ENCODE data around the gene IBTK. TPM values are rescaled to one million over a fixed set of nuclear protein-coding genes. Genes with fewer than 3 reads are reported as not detected.
"Not testable (repeated sequence)": the region's sequence is repeated elsewhere in the genome, so short reads cannot be mapped to it uniquely, and the experiment has no call there.

The IBTK gene
- total and polyA plus RNA-seq, 2 experiments from 2014 or later: 17.3 to 60.3 TPM

DNA sequence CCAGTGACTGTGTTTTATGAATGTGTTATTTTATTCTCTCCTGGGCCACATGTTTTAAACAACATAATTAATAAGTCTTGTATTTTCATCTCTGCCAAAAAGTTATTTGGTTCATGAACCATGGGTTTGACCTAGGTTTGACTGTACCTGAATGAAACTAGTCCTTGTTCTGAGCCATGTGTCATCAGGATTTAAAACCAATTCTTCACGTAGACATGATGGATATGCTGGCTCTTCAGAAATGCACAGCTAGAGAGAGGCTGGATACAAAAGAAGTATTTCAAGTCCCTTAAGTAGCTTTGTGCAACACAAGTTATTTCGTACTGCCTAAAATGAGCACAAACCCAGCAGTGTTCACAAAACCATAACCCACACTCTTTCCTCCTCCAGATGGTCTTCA, 116.1 kb downstream of the IBTK start:
- TF ChIP-seq EZH2 (IDR thresholded peaks at IDR 0.05; ENCODE audit: borderline replicate concordance) (no peak), EZH2phosphoT487 (IDR thresholded peaks at IDR 0.05; ENCODE audit: low read depth, severe bottlenecking, unreplicated experiment) (no peak)
- DNase-seq (ENCODE audit: low spot score): no peak
- H3K36me3 ChIP-seq (replicated peaks; ENCODE audit: insufficient read depth, low read depth): no peaks in the 10 kb centered on the region
- no peak overlapping the region for H3K4me3 ChIP-seq
- no peaks in the 10 kb centered on the region for H3K4me1 ChIP-seq (ENCODE audit: insufficient read depth)
- H3K4me2 ChIP-seq: no peak overlapping the region
- no peaks in the 10 kb centered on the region for H4K20me1 ChIP-seq (ENCODE audit: insufficient read depth, poor library complexity, severe bottlenecking)
- H3K9me2 ChIP-seq (replicated peaks; ENCODE audit: insufficient read depth): no peaks in the 10 kb centered on the region
- WGBS (ENCODE audit: low lambda C conversion rate, missing lambda C conversion rate): 88% methylated on average over 2 of the region's 2 CpGs
- H3K79me2 ChIP-seq: no peaks in the 10 kb centered on the region
- H2AFZ ChIP-seq: no peak overlapping the region
- no peaks in the 10 kb centered on the region for H3K9me3 ChIP-seq (ENCODE audit: low read depth)
- no peak overlapping the region for H3K27ac ChIP-seq
- no peaks in the 10 kb centered on the region for H3K27me3 ChIP-seq

DNA sequence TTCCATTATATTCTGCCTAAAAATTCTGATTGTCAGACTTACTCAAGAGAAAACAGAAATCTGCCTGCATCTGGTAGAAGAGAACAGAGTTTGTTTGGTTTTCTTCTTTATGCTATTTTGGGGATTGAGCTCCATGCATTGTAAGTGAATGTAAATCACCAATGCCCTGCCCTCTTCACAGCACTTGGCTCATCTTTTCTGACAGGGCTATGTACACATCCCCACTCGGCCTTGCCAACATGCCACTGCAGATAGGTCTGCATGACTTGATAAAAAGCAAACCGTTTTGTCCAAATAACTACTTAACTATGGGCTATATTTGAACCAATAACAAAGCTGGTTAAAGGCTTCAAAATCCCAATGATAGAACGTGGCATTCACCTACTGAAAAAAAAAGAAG, 117.7 kb downstream of the IBTK start:
- H2AFZ ChIP-seq: no peak overlapping the region
- H3K9me2 ChIP-seq (replicated peaks; ENCODE audit: insufficient read depth): no peaks in the 10 kb centered on the region
- TF ChIP-seq, protein P1, sequence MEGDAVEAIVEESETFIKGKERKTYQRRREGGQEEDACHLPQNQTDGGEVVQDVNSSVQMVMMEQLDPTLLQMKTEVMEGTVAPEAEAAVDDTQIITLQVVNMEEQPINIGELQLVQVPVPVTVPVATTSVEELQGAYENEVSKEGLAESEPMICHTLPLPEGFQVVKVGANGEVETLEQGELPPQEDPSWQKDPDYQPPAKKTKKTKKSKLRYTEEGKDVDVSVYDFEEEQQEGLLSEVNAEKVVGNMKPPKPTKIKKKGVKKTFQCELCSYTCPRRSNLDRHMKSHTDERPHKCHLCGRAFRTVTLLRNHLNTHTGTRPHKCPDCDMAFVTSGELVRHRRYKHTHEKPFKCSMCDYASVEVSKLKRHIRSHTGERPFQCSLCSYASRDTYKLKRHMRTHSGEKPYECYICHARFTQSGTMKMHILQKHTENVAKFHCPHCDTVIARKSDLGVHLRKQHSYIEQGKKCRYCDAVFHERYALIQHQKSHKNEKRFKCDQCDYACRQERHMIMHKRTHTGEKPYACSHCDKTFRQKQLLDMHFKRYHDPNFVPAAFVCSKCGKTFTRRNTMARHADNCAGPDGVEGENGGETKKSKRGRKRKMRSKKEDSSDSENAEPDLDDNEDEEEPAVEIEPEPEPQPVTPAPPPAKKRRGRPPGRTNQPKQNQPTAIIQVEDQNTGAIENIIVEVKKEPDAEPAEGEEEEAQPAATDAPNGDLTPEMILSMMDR (IDR thresholded peaks at IDR 0.05; ENCODE audit: poor library complexity): no peak
- no peak for TF ChIP-seq EZH2 (IDR thresholded peaks at IDR 0.05; ENCODE audit: borderline replicate concordance)
- no peak for TF ChIP-seq EZH2phosphoT487 (IDR thresholded peaks at IDR 0.05; ENCODE audit: low read depth, severe bottlenecking, unreplicated experiment)
- 72% methylated on average over 3 of the region's 3 CpGs for WGBS (ENCODE audit: low lambda C conversion rate, missing lambda C conversion rate)
- no peak for DNase-seq (ENCODE audit: low spot score)
- no peaks in the 10 kb centered on the region for H3K36me3 ChIP-seq (replicated peaks; ENCODE audit: insufficient read depth, low read depth)
- no peaks in the 10 kb centered on the region for H3K4me1 ChIP-seq (ENCODE audit: insufficient read depth)
- H3K27me3 ChIP-seq: no peaks in the 10 kb centered on the region
- H3K4me2 ChIP-seq: no peak overlapping the region
- H3K9me3 ChIP-seq (ENCODE audit: low read depth): no peaks in the 10 kb centered on the region
- H3K4me3 ChIP-seq: no peak overlapping the region
- no peaks in the 10 kb centered on the region for H3K79me2 ChIP-seq
- H4K20me1 ChIP-seq (ENCODE audit: insufficient read depth, poor library complexity, severe bottlenecking): no peaks in the 10 kb centered on the region
- H3K27ac ChIP-seq: no peak overlapping the region

DNA sequence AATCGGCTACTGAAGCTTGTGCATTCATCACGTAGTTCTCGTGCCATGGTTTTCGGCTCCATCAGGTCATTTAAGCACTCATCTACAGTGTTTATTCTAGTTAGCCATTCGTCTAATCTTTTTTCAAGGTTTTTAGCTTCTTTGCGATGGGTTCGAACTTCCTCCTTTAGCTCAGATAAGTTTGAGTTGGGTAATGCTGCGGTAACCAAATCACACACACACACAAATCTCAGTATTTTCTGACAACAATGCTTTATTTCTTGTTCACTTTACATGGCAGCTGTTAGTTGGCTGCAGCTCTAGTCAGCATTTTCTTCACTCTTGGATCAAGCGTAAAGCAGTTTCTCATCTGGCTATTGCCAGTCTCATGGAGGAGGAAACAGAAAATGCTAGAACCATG, 118.6 kb downstream of the IBTK start:
- not testable (repeated sequence) for H3K79me2 ChIP-seq; H4K20me1 ChIP-seq (ENCODE audit: insufficient read depth, poor library complexity, severe bottlenecking); H3K4me2 ChIP-seq; H3K4me3 ChIP-seq; DNase-seq (ENCODE audit: low spot score); H3K9me2 ChIP-seq (replicated peaks; ENCODE audit: insufficient read depth); H3K36me3 ChIP-seq (replicated peaks; ENCODE audit: insufficient read depth, low read depth); H3K27me3 ChIP-seq; H3K27ac ChIP-seq; H3K4me1 ChIP-seq (ENCODE audit: insufficient read depth); H3K9me3 ChIP-seq (ENCODE audit: low read depth); H2AFZ ChIP-seq
- WGBS (ENCODE audit: low lambda C conversion rate, missing lambda C conversion rate): 93% methylated on average over 9 of the region's 9 CpGs

DNA sequence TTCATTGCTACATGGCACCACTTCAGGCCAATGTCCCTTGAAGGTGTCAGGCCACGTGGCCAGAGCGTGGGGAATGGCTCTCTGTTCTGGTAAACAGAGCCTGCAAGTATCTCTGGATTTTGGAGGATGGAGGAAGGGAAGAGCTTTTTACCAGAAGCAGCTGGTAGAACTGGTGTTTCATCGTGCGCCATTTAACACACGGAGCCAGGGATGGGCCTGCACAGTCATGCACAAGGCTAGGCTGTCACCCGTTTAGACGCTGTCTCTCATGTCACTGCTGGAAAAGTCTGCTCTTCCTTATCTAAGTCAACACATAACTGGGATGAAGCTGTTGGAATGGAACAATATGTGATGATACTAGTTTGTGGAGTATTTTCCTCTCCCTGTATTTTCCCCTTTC, 123.9 kb downstream of the IBTK start:
- H3K36me3 ChIP-seq (replicated peaks; ENCODE audit: insufficient read depth, low read depth): no peaks in the 10 kb centered on the region
- TF ChIP-seq EZH2phosphoT487 (IDR thresholded peaks at IDR 0.05; ENCODE audit: low read depth, severe bottlenecking, unreplicated experiment) (no peak), EZH2 (IDR thresholded peaks at IDR 0.05; ENCODE audit: borderline replicate concordance) (no peak)
- no peak overlapping the region for H2AFZ ChIP-seq
- no peaks in the 10 kb centered on the region for H3K9me2 ChIP-seq (replicated peaks; ENCODE audit: insufficient read depth)
- 97% methylated on average over 7 of the region's 7 CpGs for WGBS (ENCODE audit: low lambda C conversion rate, missing lambda C conversion rate)
- H3K27ac ChIP-seq: no peak overlapping the region
- no peak for DNase-seq (ENCODE audit: low spot score)
- H3K9me3 ChIP-seq (ENCODE audit: low read depth): no peaks in the 10 kb centered on the region
- no peaks in the 10 kb centered on the region for H3K79me2 ChIP-seq
- H4K20me1 ChIP-seq (ENCODE audit: insufficient read depth, poor library complexity, severe bottlenecking): no peaks in the 10 kb centered on the region
- H3K4me1 ChIP-seq (ENCODE audit: insufficient read depth): no peaks in the 10 kb centered on the region
- no peak overlapping the region for H3K4me3 ChIP-seq
- H3K4me2 ChIP-seq: no peak overlapping the region
- H3K27me3 ChIP-seq: no peaks in the 10 kb centered on the region

Small RNA genes within 50 kb of the gene (small RNA-seq; reads per million reads assigned to genes)
- gene RNU6-130P: not detected

Other genes starting within 250 kb of the IBTK start
- 24.8 and 32.0 TPM in 2 replicates for gene TPBG, start 116.1 kb upstream of the IBTK start, total RNA-seq
- 30.3 and 36.6 TPM in 2 replicates for gene TPBG, start 116.1 kb upstream of the IBTK start, polyA plus RNA-seq